Measurements from ENCODE around the gene C6orf132.

DNA sequence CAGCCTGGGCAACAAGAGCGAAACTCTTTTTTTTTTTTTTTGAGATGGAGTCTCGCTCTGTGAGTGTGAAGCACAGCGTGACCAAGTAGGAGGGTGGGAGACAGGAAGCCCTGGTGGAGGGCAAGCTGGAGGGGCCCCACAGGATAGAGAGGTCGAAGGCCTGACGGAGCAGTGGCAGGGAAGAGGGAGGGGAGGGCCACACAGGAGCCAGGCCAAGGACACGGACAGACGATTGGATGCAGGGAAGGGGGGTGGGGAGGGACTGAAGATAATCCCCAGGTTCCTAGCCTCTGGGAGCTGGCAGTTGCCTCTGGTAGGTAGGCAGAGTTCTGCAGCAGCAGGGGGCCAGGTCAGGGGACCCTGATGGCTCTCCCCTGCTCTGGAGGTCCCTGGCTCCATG, 20.0 kb upstream of the C6orf132 start:
- TF ChIP-seq, protein P1, sequence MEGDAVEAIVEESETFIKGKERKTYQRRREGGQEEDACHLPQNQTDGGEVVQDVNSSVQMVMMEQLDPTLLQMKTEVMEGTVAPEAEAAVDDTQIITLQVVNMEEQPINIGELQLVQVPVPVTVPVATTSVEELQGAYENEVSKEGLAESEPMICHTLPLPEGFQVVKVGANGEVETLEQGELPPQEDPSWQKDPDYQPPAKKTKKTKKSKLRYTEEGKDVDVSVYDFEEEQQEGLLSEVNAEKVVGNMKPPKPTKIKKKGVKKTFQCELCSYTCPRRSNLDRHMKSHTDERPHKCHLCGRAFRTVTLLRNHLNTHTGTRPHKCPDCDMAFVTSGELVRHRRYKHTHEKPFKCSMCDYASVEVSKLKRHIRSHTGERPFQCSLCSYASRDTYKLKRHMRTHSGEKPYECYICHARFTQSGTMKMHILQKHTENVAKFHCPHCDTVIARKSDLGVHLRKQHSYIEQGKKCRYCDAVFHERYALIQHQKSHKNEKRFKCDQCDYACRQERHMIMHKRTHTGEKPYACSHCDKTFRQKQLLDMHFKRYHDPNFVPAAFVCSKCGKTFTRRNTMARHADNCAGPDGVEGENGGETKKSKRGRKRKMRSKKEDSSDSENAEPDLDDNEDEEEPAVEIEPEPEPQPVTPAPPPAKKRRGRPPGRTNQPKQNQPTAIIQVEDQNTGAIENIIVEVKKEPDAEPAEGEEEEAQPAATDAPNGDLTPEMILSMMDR (IDR thresholded peaks at IDR 0.05), result no peak
- TF ChIP-seq POLR2A (IDR thresholded peaks at IDR 0.05) (no peak), POLR2AphosphoS5 (IDR thresholded peaks at IDR 0.05) (no peak), EP300 (IDR thresholded peaks at IDR 0.05; ENCODE audit: low read depth) (no peak)
